Thyroid gland (tissue), 4 donors: ENCODE results near the gene TSHZ2.

Experiments used
- POLR2A ChIP-seq, 2 donors: fragments of 450-650 bp; IDR thresholded peaks; one replicate each; pipeline ENCODE4 v1.6.1; 2017; ENCODE audit warnings: antibody characterized with exemption in 2 of 2, mild to moderate bottlenecking in 2 of 2, moderate library complexity in 1 of 2
- TF ChIP-seq, protein P1 (sequence below), 6 experiments: fragments of 200-600 bp in 3 of 6; fragments of 450-650 bp in 3 of 6; sonication (generic) in 3 of 6; IDR thresholded peaks; one replicate each; pipeline ENCODE4 v1.5.1; 2016 to 2019; ENCODE audit warnings: antibody characterized with exemption in 6 of 6, mild to moderate bottlenecking in 2 of 6, inconsistent platforms in 1 of 6, moderate library complexity in 1 of 6

DNA sequence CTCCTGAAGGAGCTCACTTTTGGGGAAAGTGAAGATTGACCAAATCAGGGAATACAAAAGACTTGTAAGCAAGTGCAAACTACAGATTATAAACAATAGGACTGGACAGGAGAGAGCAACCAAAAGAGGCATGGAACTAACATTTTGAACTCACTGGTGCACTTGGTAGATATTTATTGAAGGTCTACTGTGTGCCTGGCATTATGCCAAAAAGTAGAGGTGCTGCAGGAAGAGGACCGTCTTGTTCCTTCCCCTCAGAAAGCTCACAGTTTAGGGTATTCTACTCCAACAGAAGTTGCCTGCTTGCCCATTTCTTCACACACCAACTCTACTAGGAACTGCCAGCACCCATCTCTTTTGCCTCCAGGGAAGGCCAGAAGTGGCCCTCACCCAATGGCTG, 10.0 kb upstream of the TSHZ2 start:
- TF ChIP-seq, protein P1, sequence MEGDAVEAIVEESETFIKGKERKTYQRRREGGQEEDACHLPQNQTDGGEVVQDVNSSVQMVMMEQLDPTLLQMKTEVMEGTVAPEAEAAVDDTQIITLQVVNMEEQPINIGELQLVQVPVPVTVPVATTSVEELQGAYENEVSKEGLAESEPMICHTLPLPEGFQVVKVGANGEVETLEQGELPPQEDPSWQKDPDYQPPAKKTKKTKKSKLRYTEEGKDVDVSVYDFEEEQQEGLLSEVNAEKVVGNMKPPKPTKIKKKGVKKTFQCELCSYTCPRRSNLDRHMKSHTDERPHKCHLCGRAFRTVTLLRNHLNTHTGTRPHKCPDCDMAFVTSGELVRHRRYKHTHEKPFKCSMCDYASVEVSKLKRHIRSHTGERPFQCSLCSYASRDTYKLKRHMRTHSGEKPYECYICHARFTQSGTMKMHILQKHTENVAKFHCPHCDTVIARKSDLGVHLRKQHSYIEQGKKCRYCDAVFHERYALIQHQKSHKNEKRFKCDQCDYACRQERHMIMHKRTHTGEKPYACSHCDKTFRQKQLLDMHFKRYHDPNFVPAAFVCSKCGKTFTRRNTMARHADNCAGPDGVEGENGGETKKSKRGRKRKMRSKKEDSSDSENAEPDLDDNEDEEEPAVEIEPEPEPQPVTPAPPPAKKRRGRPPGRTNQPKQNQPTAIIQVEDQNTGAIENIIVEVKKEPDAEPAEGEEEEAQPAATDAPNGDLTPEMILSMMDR (IDR thresholded peaks at IDR 0.05) = no peak
- TF ChIP-seq POLR2A (IDR thresholded peaks at IDR 0.05) = no peak
